H1 (cell line): ENCODE results near the gene ACOT9. TPM values are rescaled to one million over a fixed set of nuclear protein-coding genes. Genes with fewer than 3 reads are reported as not detected.

ENCODE experiments used
- CTCF ChIA-PET: fragments of 300-600 bp; sonication (Branson Sonifier 250); formaldehyde crosslinking; loops from one replicate; lab custom pipeline; 2021; ENCODE audit not compliant: partially characterized antibody; lab: Charles Lee
- POLR2A ChIA-PET: fragments of 300-600 bp; sonication (Branson Sonifier 250); formaldehyde crosslinking; loops from one replicate; lab custom pipeline; 2021; ENCODE audit warnings: inconsistent platforms; ENCODE audit not compliant: partially characterized antibody; lab: Charles Lee
- DNase-seq, 2 experiments: peaks; one replicate each; pipeline versions ENCODE4 v3.0.0 to v3.0.0-alpha.2; 2010 to 2022; ENCODE audit warnings: low spot score in 2 of 2, low read depth in 1 of 2, mixed read lengths in 1 of 2
- FAIRE-seq: peaks from 2 replicates; lab custom pipeline; 2011; peaks lifted over from hg19 to GRCh38; lab: Jason Lieb, UNC
- H2AFZ ChIP-seq: 2 replicates; pipeline ENCODE4 v1.8.1; 2012; ENCODE audit warnings: low read length, inconsistent platforms
- H2AK5ac ChIP-seq: 2 replicates; pipeline ENCODE4 v1.6.1; 2013; ENCODE audit warnings: low read depth, low read length
- H2BK120ac ChIP-seq: replicated peaks from 2 replicates; pipeline ENCODE3; 2013; ENCODE audit warnings: low read depth, low read length, inconsistent platforms
- H2BK12ac ChIP-seq: 2 replicates; pipeline ENCODE4 v1.6.1; 2013; ENCODE audit warnings: low read depth, low read length
- H2BK15ac ChIP-seq: 2 replicates; pipeline ENCODE4 v1.6.1; 2013; ENCODE audit warnings: low read length
- H2BK20ac ChIP-seq: 2 replicates; pipeline ENCODE4 v1.6.1; 2013; ENCODE audit warnings: low read length
- H2BK5ac ChIP-seq: 2 replicates; pipeline ENCODE4 v1.6.1; 2013; ENCODE audit warnings: low read depth, low read length
- H3K14ac ChIP-seq: 2 replicates; pipeline ENCODE4 v1.6.1; 2013; ENCODE audit warnings: inconsistent platforms; ENCODE audit not compliant: insufficient read length
- H3K18ac ChIP-seq: 2 replicates; pipeline ENCODE4 v1.6.1; 2013; ENCODE audit warnings: low read length; ENCODE audit errors: extremely low read depth
- H3K23ac ChIP-seq: 2 replicates; pipeline ENCODE4 v1.6.1; 2013; ENCODE audit warnings: inconsistent platforms; ENCODE audit not compliant: insufficient read length
- H3K23me2 ChIP-seq: 2 replicates; pipeline ENCODE4 v1.6.1; 2013; ENCODE audit warnings: low read depth, low read length
- H3K27ac ChIP-seq: 2 replicates; pipeline ENCODE4 v1.6.1; 2011; ENCODE audit warnings: low read depth, low read length, inconsistent platforms
- H3K27me3 ChIP-seq, 4 experiments: replicated peaks in 1 of 4; 1 replicate in 1 of 4; 2 replicates in 3 of 4; pipeline versions ENCODE4 v1.6.1 to v1.8.1; 2011 to 2013; ENCODE audit warnings: low read length in 3 of 4, mild to moderate bottlenecking in 3 of 4, inconsistent platforms in 2 of 4, mixed read lengths in 2 of 4, moderate library complexity in 1 of 4; ENCODE audit not compliant: control insufficient read depth in 3 of 4, insufficient read depth in 3 of 4; ENCODE audit errors: extremely low read depth in 1 of 4
- H3K36me3 ChIP-seq, 4 experiments: 2 replicates each; pipeline versions ENCODE4 v1.6.1 to v1.8.1; 2011 to 2013; ENCODE audit warnings: mild to moderate bottlenecking in 4 of 4, low read length in 3 of 4, moderate library complexity in 2 of 4, control low read depth in 1 of 4, inconsistent platforms in 1 of 4; ENCODE audit not compliant: insufficient read depth in 4 of 4, control insufficient read depth in 2 of 4
- H3K4ac ChIP-seq: replicated peaks from 2 replicates; pipeline ENCODE3; 2013; ENCODE audit warnings: low read length, low read depth, mixed read lengths, inconsistent platforms; ENCODE audit not compliant: insufficient read length
- H3K4me1 ChIP-seq, 4 experiments: replicated peaks in 1 of 4; 1 replicate in 1 of 4; 2 replicates in 3 of 4; pipeline versions ENCODE4 v1.6.1 to v1.8.1; 2011 to 2013; ENCODE audit warnings: low read length in 3 of 4, inconsistent platforms in 2 of 4, mixed read lengths in 1 of 4; ENCODE audit not compliant: insufficient read depth in 4 of 4, control insufficient read depth in 3 of 4
- H3K4me2 ChIP-seq, 2 experiments: 2 replicates each; pipeline versions ENCODE4 v1.6.1 to v1.8.1; 2011 to 2013; ENCODE audit warnings: low read depth in 2 of 2, low read length in 2 of 2, control low read depth in 1 of 2, inconsistent platforms in 1 of 2, mild to moderate bottlenecking in 1 of 2; ENCODE audit not compliant: insufficient read depth in 1 of 2
- H3K4me3 ChIP-seq, 4 experiments: fragments of 200-600, 300-600 bp in 1 of 4; sonication (generic), shearing (Covaris generic), sonication (Bioruptor Twin) in 1 of 4; 2 replicates each; pipeline versions ENCODE4 v1.5.1 to v1.8.1; 2011 to 2016; ENCODE audit warnings: low read length in 4 of 4, low read depth in 3 of 4, control low read depth in 2 of 4, inconsistent platforms in 2 of 4, mild to moderate bottlenecking in 2 of 4, mixed read lengths in 1 of 4, moderate library complexity in 1 of 4; ENCODE audit not compliant: insufficient read depth in 2 of 4; ENCODE audit errors: extremely low read depth in 1 of 4
- H3K56ac ChIP-seq: replicated peaks from 2 replicates; pipeline ENCODE3; 2013; ENCODE audit warnings: low read depth, mild to moderate bottlenecking, mixed read lengths, low read length, inconsistent platforms; ENCODE audit not compliant: insufficient read length
- H3K79me1 ChIP-seq: 2 replicates; pipeline ENCODE4 v1.6.1; 2013; ENCODE audit warnings: low read depth, low read length, control low read depth
- H3K79me2 ChIP-seq, 2 experiments: 2 replicates each; pipeline versions ENCODE4 v1.6.1 to v1.8.1; 2012 to 2013; ENCODE audit warnings: low read length in 2 of 2, mild to moderate bottlenecking in 2 of 2, inconsistent platforms in 1 of 2; ENCODE audit not compliant: insufficient read depth in 2 of 2, control insufficient read depth in 1 of 2
- H3K9ac ChIP-seq, 4 experiments: replicated peaks in 1 of 4; 1 replicate in 1 of 4; 2 replicates in 3 of 4; pipeline versions ENCODE4 v1.6.1 to v1.8.1; 2011 to 2013; ENCODE audit warnings: low read depth in 3 of 4, low read length in 3 of 4, control low read depth in 2 of 4, mild to moderate bottlenecking in 2 of 4, moderate library complexity in 2 of 4, inconsistent platforms in 1 of 4; ENCODE audit errors: extremely low read depth in 1 of 4
- H3K9me3 ChIP-seq, 2 experiments: 2 replicates each; pipeline versions ENCODE4 v1.6.1 to v1.8.1; 2012 to 2013; ENCODE audit warnings: mild to moderate bottlenecking in 2 of 2, moderate library complexity in 2 of 2, control low read depth in 1 of 2, inconsistent platforms in 1 of 2, low read depth in 1 of 2, low read length in 1 of 2, mixed read lengths in 1 of 2; ENCODE audit not compliant: insufficient read depth in 2 of 2
- H4K20me1 ChIP-seq, 2 experiments: replicated peaks in 1 of 2; 2 replicates each; pipeline versions ENCODE3 to v1.8.1; 2011 to 2013; ENCODE audit warnings: inconsistent platforms in 2 of 2, low read length in 2 of 2, mild to moderate bottlenecking in 1 of 2; ENCODE audit not compliant: insufficient read depth in 2 of 2, control insufficient read depth in 1 of 2
- H4K5ac ChIP-seq: 2 replicates; pipeline ENCODE4 v1.6.1; 2013; ENCODE audit warnings: low read length, low read depth, mixed read lengths, inconsistent platforms; ENCODE audit not compliant: insufficient read length
- H4K8ac ChIP-seq: 2 replicates; pipeline ENCODE4 v1.8.0; 2013; ENCODE audit warnings: mild to moderate bottlenecking, moderate library complexity, low read length, inconsistent platforms; ENCODE audit not compliant: insufficient read depth; ENCODE audit errors: extremely low read depth
- H4K91ac ChIP-seq: replicated peaks from 2 replicates; pipeline ENCODE3; 2013; ENCODE audit warnings: low read length, mixed read lengths, inconsistent platforms; ENCODE audit not compliant: insufficient read length
- CTCF ChIP-seq, 3 experiments: IDR thresholded peaks; 1 replicate in 2 of 3; 2 replicates in 1 of 3; pipeline versions ENCODE4 v1.5.1 to v1.6.1; 2011; ENCODE audit warnings: low read length in 3 of 3, mild to moderate bottlenecking in 3 of 3, inconsistent platforms in 2 of 3, low read depth in 1 of 3, moderate library complexity in 1 of 3; ENCODE audit not compliant: insufficient read depth in 1 of 3; ENCODE audit errors: control extremely low read depth in 1 of 3
- EGR1 ChIP-seq: IDR thresholded peaks from 2 replicates; pipeline ENCODE4 v1.6.1; 2011; ENCODE audit warnings: low read depth, low read length, borderline replicate concordance
- RBBP5 ChIP-seq: IDR thresholded peaks from 2 replicates; pipeline ENCODE4 v1.7.1; 2012; ENCODE audit warnings: low read depth, mild to moderate bottlenecking, inconsistent platforms, low read length, moderate library complexity, borderline replicate concordance
- SIRT6 ChIP-seq: IDR thresholded peaks from one replicate; pipeline ENCODE4 v1.7.1; 2012; ENCODE audit warnings: low read length, inconsistent platforms
- SP2 ChIP-seq: IDR thresholded peaks from 2 replicates; pipeline ENCODE4 v1.6.1; 2012; ENCODE audit warnings: mild to moderate bottlenecking, low read length, inconsistent platforms
- TAF1 ChIP-seq: IDR thresholded peaks from 2 replicates; pipeline ENCODE4 v1.6.1; 2011; ENCODE audit warnings: mild to moderate bottlenecking, low read depth, low read length
- WGBS, 2 experiments: shearing (Covaris generic) in 1 of 2; methylation state at CpG; one replicate each; pipeline versions ENCODE4 v1.1.6 to v1.1.7; 2013 to 2015; ENCODE audit warnings: low lambda C conversion rate in 2 of 2, mixed read lengths in 2 of 2, inconsistent platforms in 1 of 2, low coverage in 1 of 2, missing lambda C conversion rate in 1 of 2; ENCODE audit not compliant: insufficient replicate concordance in 2 of 2, insufficient coverage in 1 of 2, insufficient read length in 1 of 2; ENCODE audit errors: extremely low coverage in 1 of 2, missing lambda C conversion rate in 1 of 2; 5-methylcytosine and 5-hydroxymethylcytosine counted together
- polyA plus RNA-seq, 7 experiments: library from polyadenylated mRNA; depleted of rRNA in 3 of 7; stranded (reverse) in 5 of 7; unstranded in 2 of 7; fragments of >200 nt in 5 of 7; fragments of 200-250 nt in 2 of 7; gene quantifications; 1 replicate in 5 of 7; 2 replicates in 1 of 7; 4 replicates in 1 of 7; pipeline versions ENCODE4 v1.2.1 to v1.2.3, GENCODE V29; 2011 to 2013; ENCODE audit warnings: missing spikeins in 2 of 7, mixed read lengths in 2 of 7
- total RNA-seq: library from RNA; stranded (reverse); fragmentation: NEBNext Ultra II Directional; extraction: Animal tissue kit (Norgen Biotek cat#: 25700); gene quantifications from 2 replicates; pipeline ENCODE4 v1.2.1, GENCODE V29; 2021
- TF ChIP-seq, protein P1 (sequence below): IDR thresholded peaks from 2 replicates; pipeline ENCODE4 v1.6.1; 2012; ENCODE audit warnings: low read length, inconsistent platforms

ACOT9 gene
- total and polyA plus RNA-seq, 2 of the 8 experiments (the other 6 are each of a cell fraction or from before 2014, with no cell fraction given) = 20.7 to 39.5 TPM

GRCh38 chrX:23759821-23760220 lies 16.7 kb upstream of the ACOT9 start:
- no peak overlapping the region for H2AK5ac ChIP-seq
- CTCF ChIA-PET = interaction anchor here (0.6 kb wide), 2 partner anchors 21 to 113 kb away, joined by 3 read pairs; no protein-coding TSS in a partner anchor
- no peaks in the 10 kb centered on the region for H3K79me1 ChIP-seq
- no peak overlapping the region for H4K91ac ChIP-seq
- H3K27me3 ChIP-seq = no peaks in the 10 kb centered on the region
- no peak overlapping the region for H2BK5ac ChIP-seq
- WGBS, 2 experiments = 90% methylated on average over 2 of the region's 2 CpGs; no CpG with 5 or more reads in 1 of the 2 experiments
- H3K4me1 ChIP-seq = peaks cover 0 to 2% (median 0%) of the 10 kb centered on the region in 4 experiments; a peak in 2 of 7 replicates
- no peaks in the 10 kb centered on the region for H3K9me3 ChIP-seq
- POLR2A ChIA-PET = no interaction called here
- no peak overlapping the region for H2BK12ac ChIP-seq
- H3K79me2 ChIP-seq = no peaks in the 10 kb centered on the region
- H4K8ac ChIP-seq = no peak overlapping the region
- no peak overlapping the region for H4K5ac ChIP-seq
- H3K23ac ChIP-seq = no peak overlapping the region
- H3K4me3 ChIP-seq = no peak overlapping the region
- H3K4me2 ChIP-seq = no peak overlapping the region
- H2BK120ac ChIP-seq = no peak overlapping the region
- H3K27ac ChIP-seq = no peak overlapping the region
- H2AFZ ChIP-seq = no peak overlapping the region
- no peak overlapping the region for H3K18ac ChIP-seq
- no peaks in the 10 kb centered on the region for H3K23me2 ChIP-seq
- no peak overlapping the region for H3K4ac ChIP-seq
- H3K9ac ChIP-seq = no peak overlapping the region
- no peak overlapping the region for H3K56ac ChIP-seq
- H3K36me3 ChIP-seq = no peaks in the 10 kb centered on the region
- no peak overlapping the region for H3K14ac ChIP-seq
- H2BK20ac ChIP-seq = no peak overlapping the region
- FAIRE-seq (no peak), DNase-seq (no peak)
- no peaks in the 10 kb centered on the region for H4K20me1 ChIP-seq
- no peak overlapping the region for H2BK15ac ChIP-seq
- TF ChIP-seq CTCF (IDR thresholded peaks at IDR 0.05; ENCODE audit: control extremely low read depth in 1 of 3, insufficient read depth in 1 of 3, low read depth in 1 of 3, low read length in 3 of 3) (no peak), SIRT6 (no peak), EGR1 (no peak), TAF1 (no peak), RBBP5 (no peak), SP2 (no peak)
- TF ChIP-seq, protein P1, sequence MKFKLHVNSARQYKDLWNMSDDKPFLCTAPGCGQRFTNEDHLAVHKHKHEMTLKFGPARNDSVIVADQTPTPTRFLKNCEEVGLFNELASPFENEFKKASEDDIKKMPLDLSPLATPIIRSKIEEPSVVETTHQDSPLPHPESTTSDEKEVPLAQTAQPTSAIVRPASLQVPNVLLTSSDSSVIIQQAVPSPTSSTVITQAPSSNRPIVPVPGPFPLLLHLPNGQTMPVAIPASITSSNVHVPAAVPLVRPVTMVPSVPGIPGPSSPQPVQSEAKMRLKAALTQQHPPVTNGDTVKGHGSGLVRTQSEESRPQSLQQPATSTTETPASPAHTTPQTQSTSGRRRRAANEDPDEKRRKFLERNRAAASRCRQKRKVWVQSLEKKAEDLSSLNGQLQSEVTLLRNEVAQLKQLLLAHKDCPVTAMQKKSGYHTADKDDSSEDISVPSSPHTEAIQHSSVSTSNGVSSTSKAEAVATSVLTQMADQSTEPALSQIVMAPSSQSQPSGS = no peak
